Measurements from ENCODE around the gene BARX1.

DNA sequence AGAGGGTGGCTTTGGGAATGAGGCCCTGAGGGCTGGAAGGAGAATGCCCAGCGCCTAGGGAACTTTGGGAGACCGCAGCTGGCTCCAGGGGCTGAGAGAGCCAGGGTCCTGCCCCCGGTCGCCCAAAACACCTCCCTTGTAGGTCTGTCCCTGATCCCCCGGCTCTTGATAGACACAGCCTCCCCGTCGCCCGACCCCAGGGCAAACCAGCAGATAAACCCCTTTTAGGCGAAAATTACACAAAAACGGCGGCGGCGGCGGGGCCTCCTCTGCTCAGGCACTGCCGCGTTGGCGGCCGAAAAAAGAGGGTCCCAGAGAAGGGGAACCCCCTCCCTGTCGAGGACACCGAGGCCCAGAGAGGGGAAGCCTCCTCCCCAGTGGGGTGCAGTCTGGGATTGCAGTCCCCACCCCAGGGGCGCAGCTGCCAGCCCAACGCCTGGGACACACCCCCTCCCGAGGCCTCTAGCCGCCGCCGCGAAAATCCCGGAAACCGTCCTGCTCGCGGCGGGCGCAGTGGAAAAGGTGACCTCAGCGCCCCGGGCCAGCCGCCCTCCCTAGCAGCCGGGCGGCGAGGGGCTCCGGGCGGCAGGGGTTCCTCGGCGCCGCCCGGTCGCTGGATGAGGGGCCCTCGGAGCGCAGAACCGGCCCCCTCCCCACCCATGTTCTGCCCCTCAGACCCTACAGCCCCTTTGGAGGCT lies 3.1 kb upstream of the BARX1 start:
- TF ChIP-seq, protein P1, sequence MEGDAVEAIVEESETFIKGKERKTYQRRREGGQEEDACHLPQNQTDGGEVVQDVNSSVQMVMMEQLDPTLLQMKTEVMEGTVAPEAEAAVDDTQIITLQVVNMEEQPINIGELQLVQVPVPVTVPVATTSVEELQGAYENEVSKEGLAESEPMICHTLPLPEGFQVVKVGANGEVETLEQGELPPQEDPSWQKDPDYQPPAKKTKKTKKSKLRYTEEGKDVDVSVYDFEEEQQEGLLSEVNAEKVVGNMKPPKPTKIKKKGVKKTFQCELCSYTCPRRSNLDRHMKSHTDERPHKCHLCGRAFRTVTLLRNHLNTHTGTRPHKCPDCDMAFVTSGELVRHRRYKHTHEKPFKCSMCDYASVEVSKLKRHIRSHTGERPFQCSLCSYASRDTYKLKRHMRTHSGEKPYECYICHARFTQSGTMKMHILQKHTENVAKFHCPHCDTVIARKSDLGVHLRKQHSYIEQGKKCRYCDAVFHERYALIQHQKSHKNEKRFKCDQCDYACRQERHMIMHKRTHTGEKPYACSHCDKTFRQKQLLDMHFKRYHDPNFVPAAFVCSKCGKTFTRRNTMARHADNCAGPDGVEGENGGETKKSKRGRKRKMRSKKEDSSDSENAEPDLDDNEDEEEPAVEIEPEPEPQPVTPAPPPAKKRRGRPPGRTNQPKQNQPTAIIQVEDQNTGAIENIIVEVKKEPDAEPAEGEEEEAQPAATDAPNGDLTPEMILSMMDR (IDR thresholded peaks at IDR 0.05; ENCODE audit: low read depth, low read length): no peak
- TF ChIP-seq EZH2phosphoT487 (IDR thresholded peaks at IDR 0.05; ENCODE audit: low read depth): no peak

All from OCI-LY3 (cell line).